HCT116 (cell line): Measurements from ENCODE around the gene VAV2. TPM values are rescaled to one million over a fixed set of nuclear protein-coding genes. Genes with fewer than 3 reads are reported as not detected.
"Not testable (repeated sequence)": the region's sequence is repeated elsewhere in the genome, so short reads cannot be mapped to it uniquely, and the experiment has no call there.

ENCODE experiments used
- ATAC-seq: fragments of 200-7000 bp; cut with Tn5 transposase; 2 replicates; pipeline ENCODE4 v1.9.1; 2020; ENCODE audit warnings: mild to moderate bottlenecking, moderate library complexity
- BruUV-seq: library from RNA; stranded (reverse); fragments of 400-500 nt; replicated peaks from 2 replicates; lab custom pipeline; 2021; lab: Mats Ljungman, UMichigan
- CTCF ChIA-PET: fragments of 300-600 bp; sonication (Branson Sonifier 250); formaldehyde crosslinking; loops from one replicate; lab custom pipeline; 2021; ENCODE audit warnings: antibody characterized with exemption; lab: Charles Lee
- POLR2A ChIA-PET: fragments of 300-600, 350-600 bp; sonication (Branson Sonifier 250); formaldehyde crosslinking; loops from one replicate; lab custom pipeline; 2021; ENCODE audit warnings: antibody characterized with exemption; lab: Charles Lee
- RAD21 ChIA-PET, 2 experiments: fragments of 300-600 bp; sonication (Branson Sonifier 250); formaldehyde crosslinking; loops; one replicate each; lab custom pipeline; 2023; ENCODE audit warnings: low total read pairs in 2 of 2; ENCODE audit not compliant: uncharacterized antibody in 2 of 2, unreplicated experiment in 2 of 2, low non-redundant PET in 1 of 2; lab: Charles Lee
- DNase-seq: peaks from one replicate; pipeline ENCODE4 v3.0.0-alpha.2; 2010; ENCODE audit warnings: low read depth, low spot score
- H2AFZ ChIP-seq: fragments of 200-600 bp; shearing (Covaris generic), sonication (generic); 2 replicates; pipeline ENCODE4 v1.6.1; 2017; ENCODE audit warnings: low read depth, mixed run types, mixed read lengths, antibody characterized with exemption, low read length; ENCODE audit not compliant: poor library complexity, severe bottlenecking
- H3K27ac ChIP-seq: 2 replicates; pipeline ENCODE4 v1.5.1; 2012; ENCODE audit warnings: low read depth, low read length
- H3K27me3 ChIP-seq: fragments of 200-600 bp; sonication (generic); 2 replicates; pipeline ENCODE4 v1.6.1; 2016; ENCODE audit warnings: mixed run types, low read length, mixed read lengths; ENCODE audit not compliant: insufficient read depth
- H3K36me3 ChIP-seq, 2 experiments: fragments of 200-500 bp in 1 of 2; fragments of 200-600 bp in 1 of 2; sonication (Bioruptor generic) in 1 of 2; sonication (generic) in 1 of 2; 2 replicates each; pipeline versions ENCODE4 v1.5.1 to v1.6.1; 2014 to 2016; ENCODE audit warnings: low read length in 2 of 2, inconsistent platforms in 1 of 2, mixed read lengths in 1 of 2, mixed run types in 1 of 2; ENCODE audit not compliant: insufficient read depth in 2 of 2, control insufficient read depth in 1 of 2
- H3K4me1 ChIP-seq, 2 experiments: fragments of 200-600 bp in 1 of 2; sonication (generic) in 1 of 2; 2 replicates each; pipeline versions ENCODE4 v1.5.1 to v1.6.1; 2012 to 2017; ENCODE audit warnings: low read length in 2 of 2, inconsistent platforms in 1 of 2, mild to moderate bottlenecking in 1 of 2, mixed read lengths in 1 of 2, mixed run types in 1 of 2, moderate library complexity in 1 of 2; ENCODE audit not compliant: insufficient read depth in 2 of 2, control insufficient read depth in 1 of 2
- H3K4me2 ChIP-seq: fragments of 200-600 bp; sonication (generic); 2 replicates; pipeline ENCODE4 v1.6.1; 2017; ENCODE audit warnings: mixed run types, low read length, mixed read lengths
- H3K4me3 ChIP-seq, 2 experiments: fragments of 200-600 bp in 1 of 2; sonication (generic) in 1 of 2; replicated peaks in 1 of 2; 2 replicates each; pipeline ENCODE4 v1.5.1; 2011 to 2016; ENCODE audit warnings: low read length in 2 of 2, control low read depth in 1 of 2, low read depth in 1 of 2, mild to moderate bottlenecking in 1 of 2, mixed read lengths in 1 of 2, mixed run types in 1 of 2
- H3K79me2 ChIP-seq: fragments of 200-600 bp; sonication (generic); 2 replicates; pipeline ENCODE4 v1.6.1; 2017; ENCODE audit warnings: mild to moderate bottlenecking, mixed run types, low read length, moderate library complexity, mixed read lengths; ENCODE audit not compliant: insufficient read depth
- H3K9ac ChIP-seq: fragments of 200-600 bp; sonication (generic); 2 replicates; pipeline ENCODE4 v1.6.1; 2016; ENCODE audit warnings: low read length, mixed read lengths
- H3K9me2 ChIP-seq: fragments of 200-600 bp; sonication (generic), shearing (Covaris generic); 2 replicates; pipeline ENCODE4 v1.6.1; 2017; ENCODE audit warnings: mixed run types, mild to moderate bottlenecking, moderate library complexity; ENCODE audit not compliant: insufficient read depth
- H3K9me3 ChIP-seq, 2 experiments: fragments of 200-500 bp in 1 of 2; fragments of 200-600 bp in 1 of 2; sonication (Bioruptor generic) in 1 of 2; sonication (generic) in 1 of 2; 2 replicates each; pipeline ENCODE4 v1.6.1; 2014 to 2017; ENCODE audit warnings: low read length in 2 of 2, mixed read lengths in 2 of 2, inconsistent platforms in 1 of 2, low read depth in 1 of 2, mild to moderate bottlenecking in 1 of 2, mixed run types in 1 of 2, moderate library complexity in 1 of 2; ENCODE audit not compliant: control insufficient read depth in 1 of 2, insufficient read depth in 1 of 2
- H4K20me1 ChIP-seq: fragments of 200-600 bp; sonication (generic), shearing (Covaris generic); 2 replicates; pipeline ENCODE4 v1.6.1; 2017; ENCODE audit warnings: mixed run types, mild to moderate bottlenecking, moderate library complexity; ENCODE audit not compliant: insufficient read depth
- ATF3 ChIP-seq: IDR thresholded peaks from 2 replicates; pipeline ENCODE4 v1.6.1; 2012
- CBX3 ChIP-seq: IDR thresholded peaks from 2 replicates; pipeline ENCODE4 v1.6.1; 2012; ENCODE audit warnings: low read depth
- CEBPB ChIP-seq: IDR thresholded peaks from 2 replicates; pipeline ENCODE4 v1.6.1; 2012; ENCODE audit warnings: low read depth
- CTCF ChIP-seq, 3 experiments: fragments of 200-600 bp in 1 of 3; sonication (generic) in 1 of 3; IDR thresholded peaks in 2 of 3; conservative IDR thresholded peaks in 1 of 3; 2 replicates each; pipeline ENCODE4 v1.5.1; 2012 to 2017; ENCODE audit warnings: low read depth in 2 of 3, low read length in 2 of 3, antibody characterized with exemption in 1 of 3, borderline replicate concordance in 1 of 3, control low read depth in 1 of 3, mild to moderate bottlenecking in 1 of 3, mixed read lengths in 1 of 3, mixed run types in 1 of 3, moderate library complexity in 1 of 3; ENCODE audit not compliant: insufficient read depth in 1 of 3
- ELF1 ChIP-seq: IDR thresholded peaks from 2 replicates; pipeline ENCODE4 v1.6.1; 2012; ENCODE audit warnings: low read depth, borderline replicate concordance
- EZH2 ChIP-seq: fragments of 200-600 bp; sonication (generic); IDR thresholded peaks from 2 replicates; pipeline ENCODE4 v1.6.1; 2017; ENCODE audit warnings: antibody characterized with exemption, mixed run types
- EZH2phosphoT487 ChIP-seq: fragments of 200-600 bp; IDR thresholded peaks from 2 replicates; pipeline ENCODE4 v1.6.1; 2018; ENCODE audit warnings: antibody characterized with exemption, borderline replicate concordance
- FOSL1 ChIP-seq: IDR thresholded peaks from 2 replicates; pipeline ENCODE4 v1.6.1; 2012; ENCODE audit warnings: low read depth
- JUND ChIP-seq: IDR thresholded peaks from 2 replicates; pipeline ENCODE4 v1.6.1; 2012
- POLR2A ChIP-seq: IDR thresholded peaks from 2 replicates; pipeline ENCODE4 v1.7.0; 2011; ENCODE audit warnings: borderline replicate concordance; ENCODE audit not compliant: insufficient read depth, insufficient read length; ENCODE audit errors: extremely low read depth
- POLR2AphosphoS5 ChIP-seq: IDR thresholded peaks from 2 replicates; pipeline ENCODE4 v1.6.1; 2011; ENCODE audit warnings: mild to moderate bottlenecking, low read depth, low read length, moderate library complexity
- RAD21 ChIP-seq: IDR thresholded peaks from 2 replicates; pipeline ENCODE4 v1.6.1; 2012; ENCODE audit warnings: low read depth, mild to moderate bottlenecking
- REST ChIP-seq: IDR thresholded peaks from 2 replicates; pipeline ENCODE4 v1.6.1; 2012; ENCODE audit warnings: low read depth
- SIN3A ChIP-seq: IDR thresholded peaks from 2 replicates; pipeline ENCODE4 v1.6.1; 2012; ENCODE audit warnings: low read depth
- SRF ChIP-seq: IDR thresholded peaks from 2 replicates; pipeline ENCODE4 v1.6.1; 2012; ENCODE audit warnings: low read depth
- TCF7L2 ChIP-seq: IDR thresholded peaks from 2 replicates; pipeline ENCODE4 v1.7.0; 2011; ENCODE audit warnings: borderline replicate concordance, inconsistent platforms; ENCODE audit not compliant: insufficient read depth, insufficient read length; ENCODE audit errors: extremely low read depth
- ZFX ChIP-seq: fragments of 450-650 bp; IDR thresholded peaks from 2 replicates; pipeline ENCODE4 v1.6.1; 2017
- intact Hi-C: fragments of 100-400 bp; cut with micrococcal nuclease; formaldehyde crosslinking; loops from 2 replicates; pipeline ENCODE4 v1.10.0; 2022
- total RNA-seq: library from RNA; stranded (reverse); gene quantifications from one replicate; pipeline ENCODE4 v1.2.1, GENCODE V29; 2021; ENCODE audit not compliant: unreplicated experiment

Gene VAV2
- total RNA-seq, 1 experiment from 2014 or later, result 33.2 TPM

GRCh38 chr9:133897675-133898074 lies 94.4 kb downstream of the VAV2 start:
- intact Hi-C loops, result no loop called here
- H3K9ac ChIP-seq, result no peak overlapping the region
- H3K4me2 ChIP-seq, result no peak overlapping the region
- RAD21 ChIA-PET, result no interaction called here
- no peak overlapping the region for H2AFZ ChIP-seq
- H3K9me2 ChIP-seq, result no peaks in the 10 kb centered on the region
- ATAC-seq (no peak), DNase-seq (no peak)
- no peaks in the 10 kb centered on the region for H4K20me1 ChIP-seq
- H3K27me3 ChIP-seq, result no peaks in the 10 kb centered on the region
- no peaks in the 10 kb centered on the region for H3K9me3 ChIP-seq
- no peaks in the 10 kb centered on the region for H3K36me3 ChIP-seq
- CTCF ChIA-PET, result no interaction called here
- no peak for TF ChIP-seq SRF
- no peak for TF ChIP-seq CEBPB
- no peak for TF ChIP-seq POLR2AphosphoS5
- TF ChIP-seq RAD21, result no peak
- TF ChIP-seq FOSL1, result no peak
- no peak for TF ChIP-seq REST
- no peak for TF ChIP-seq JUND
- TF ChIP-seq ELF1, result no peak
- TF ChIP-seq EZH2, result no peak
- TF ChIP-seq ATF3, result no peak
- no peak for TF ChIP-seq POLR2A
- TF ChIP-seq CBX3, result no peak
- TF ChIP-seq ZFX, result no peak
- no peak for TF ChIP-seq SIN3A
- TF ChIP-seq EZH2phosphoT487, result no peak
- TF ChIP-seq CTCF (IDR thresholded peaks at IDR 0.05 in 2 of 3, conservative IDR thresholded peaks at IDR 0.05 in 1 of 3; ENCODE audit: borderline replicate concordance in 1 of 3, insufficient read depth in 1 of 3, low read depth in 2 of 3, low read length in 2 of 3), result no peak
- TF ChIP-seq TCF7L2, result no peak
- no peaks in the 10 kb centered on the region; a peak in 2 of 4 replicates for H3K4me1 ChIP-seq
- H3K79me2 ChIP-seq, result peaks cover 13% of the 10 kb centered on the region; the same call in 1 of the 2 replicates
- H3K27ac ChIP-seq, result no peak overlapping the region
- no TSS peak for BruUV-seq
- POLR2A ChIA-PET, result no interaction called here
- no peak overlapping the region for H3K4me3 ChIP-seq

GRCh38 chr9:133896007-133896406 lies 96.1 kb downstream of the VAV2 start:
- H4K20me1 ChIP-seq, DNase-seq, H3K4me2 ChIP-seq, CTCF ChIA-PET, H2AFZ ChIP-seq, H3K36me3 ChIP-seq, POLR2A ChIA-PET, H3K9me2 ChIP-seq, H3K9me3 ChIP-seq, RAD21 ChIA-PET, intact Hi-C loops, H3K4me1 ChIP-seq, H3K27ac ChIP-seq, H3K9ac ChIP-seq, BruUV-seq, H3K4me3 ChIP-seq, H3K79me2 ChIP-seq, ATAC-seq, H3K27me3 ChIP-seq: not testable (repeated sequence)
